Prostate gland (tissue), 2 donors: ENCODE measurements around the gene CAP2.

ENCODE experiments used
- POLR2A ChIP-seq: fragments of 450-650 bp; IDR thresholded peaks from one replicate; pipeline ENCODE4 v1.6.1; 2016; ENCODE audit warnings: antibody characterized with exemption, mild to moderate bottlenecking
- POLR2AphosphoS5 ChIP-seq: sonication (generic); formaldehyde crosslinking; IDR thresholded peaks from one replicate; pipeline ENCODE4 v1.6.1; 2017; ENCODE audit warnings: antibody characterized with exemption
- TF ChIP-seq, protein P1 (sequence below), 4 experiments: fragments of 200-600 bp in 2 of 4; fragments of 450-650 bp in 2 of 4; sonication (generic) in 2 of 4; IDR thresholded peaks; 1 replicate in 3 of 4; 2 replicates in 1 of 4; pipeline ENCODE4 v1.5.1; 2016 to 2019; ENCODE audit warnings: antibody characterized with exemption in 4 of 4, mild to moderate bottlenecking in 2 of 4, moderate library complexity in 2 of 4

DNA sequence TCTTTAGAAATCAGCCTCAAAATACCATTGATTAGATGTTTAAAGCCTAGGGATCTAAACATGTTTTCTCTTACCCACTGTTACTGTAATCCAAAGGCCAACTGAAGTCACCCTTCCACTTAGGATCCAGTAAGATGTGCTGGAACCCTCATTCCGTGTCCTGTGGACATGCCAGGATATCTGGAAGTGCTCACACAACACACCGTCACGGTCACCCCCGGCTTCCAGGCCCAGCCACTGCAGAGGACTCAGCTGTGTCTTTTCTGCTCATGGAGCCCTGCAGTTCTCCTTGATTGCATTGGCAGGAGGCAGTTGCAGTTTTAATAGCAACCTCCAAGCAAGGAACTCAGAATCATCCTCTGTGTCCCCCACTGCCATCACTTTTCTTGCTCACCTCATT lies 93.3 kb downstream of the CAP2 start:
- TF ChIP-seq, protein P1, sequence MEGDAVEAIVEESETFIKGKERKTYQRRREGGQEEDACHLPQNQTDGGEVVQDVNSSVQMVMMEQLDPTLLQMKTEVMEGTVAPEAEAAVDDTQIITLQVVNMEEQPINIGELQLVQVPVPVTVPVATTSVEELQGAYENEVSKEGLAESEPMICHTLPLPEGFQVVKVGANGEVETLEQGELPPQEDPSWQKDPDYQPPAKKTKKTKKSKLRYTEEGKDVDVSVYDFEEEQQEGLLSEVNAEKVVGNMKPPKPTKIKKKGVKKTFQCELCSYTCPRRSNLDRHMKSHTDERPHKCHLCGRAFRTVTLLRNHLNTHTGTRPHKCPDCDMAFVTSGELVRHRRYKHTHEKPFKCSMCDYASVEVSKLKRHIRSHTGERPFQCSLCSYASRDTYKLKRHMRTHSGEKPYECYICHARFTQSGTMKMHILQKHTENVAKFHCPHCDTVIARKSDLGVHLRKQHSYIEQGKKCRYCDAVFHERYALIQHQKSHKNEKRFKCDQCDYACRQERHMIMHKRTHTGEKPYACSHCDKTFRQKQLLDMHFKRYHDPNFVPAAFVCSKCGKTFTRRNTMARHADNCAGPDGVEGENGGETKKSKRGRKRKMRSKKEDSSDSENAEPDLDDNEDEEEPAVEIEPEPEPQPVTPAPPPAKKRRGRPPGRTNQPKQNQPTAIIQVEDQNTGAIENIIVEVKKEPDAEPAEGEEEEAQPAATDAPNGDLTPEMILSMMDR (IDR thresholded peaks at IDR 0.05) = no peak
- TF ChIP-seq POLR2A (no peak), POLR2AphosphoS5 (no peak)
